ENCODE results near the gene SLC51B. TPM values are rescaled to one million over a fixed set of nuclear protein-coding genes. Genes with fewer than 3 reads are reported as not detected.

The SLC51B gene
- total RNA-seq, 4 donors from 2014 or later = not detected

DNA sequence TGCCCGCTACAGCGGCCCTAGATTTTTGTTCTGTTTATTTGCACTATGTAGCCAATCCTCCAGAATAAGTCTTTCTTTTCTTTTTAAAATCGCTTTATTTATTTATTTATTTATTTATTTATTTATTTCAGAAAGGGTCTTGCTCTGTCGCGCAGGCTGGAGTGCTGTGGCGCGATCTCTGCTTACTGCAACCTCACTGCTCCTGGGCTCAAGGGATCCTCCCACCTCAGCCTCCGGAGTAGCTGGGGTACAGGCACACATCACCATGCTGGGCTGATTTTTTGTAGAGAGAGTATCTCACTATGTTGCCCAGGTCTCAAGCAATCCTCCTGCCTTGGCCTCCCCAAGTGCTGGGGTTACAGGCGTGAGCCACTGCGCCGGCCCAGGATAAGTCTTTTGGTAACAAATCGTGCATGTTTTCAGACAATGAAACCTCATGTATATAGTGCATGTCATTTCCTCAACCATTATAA, 15.4 kb upstream of the SLC51B start:
- H3K27ac ChIP-seq = peak overlapping the region; percentile 71 to 92 (median 88)
- in situ Hi-C loops (cut with MboI; ENCODE audit: low sequenced_read_pairs in 4 of 4) (loop anchor here (10.0 to 25.0 kb wide), 4 partner anchors 55 to 258 kb away; partner anchors contain the start of genes PARP16 (in 3 of the 4) and RNU5A-1 (in 3 of the 4)), intact Hi-C loops (cut with DNase I; ENCODE audit: low total_unique reads) (loop anchor here (2.0 kb wide), 1 partner anchor 41 kb away; the partner anchor contains the start of gene SPG21)
- H3K4me1 ChIP-seq = peaks cover 16 to 19% of the 10 kb centered on the region in 2 donors
- DNase-seq = no peak
- H3K36me3 ChIP-seq = peaks cover 0 to 14% of the 10 kb centered on the region in 2 donors
- TF ChIP-seq, protein P1, sequence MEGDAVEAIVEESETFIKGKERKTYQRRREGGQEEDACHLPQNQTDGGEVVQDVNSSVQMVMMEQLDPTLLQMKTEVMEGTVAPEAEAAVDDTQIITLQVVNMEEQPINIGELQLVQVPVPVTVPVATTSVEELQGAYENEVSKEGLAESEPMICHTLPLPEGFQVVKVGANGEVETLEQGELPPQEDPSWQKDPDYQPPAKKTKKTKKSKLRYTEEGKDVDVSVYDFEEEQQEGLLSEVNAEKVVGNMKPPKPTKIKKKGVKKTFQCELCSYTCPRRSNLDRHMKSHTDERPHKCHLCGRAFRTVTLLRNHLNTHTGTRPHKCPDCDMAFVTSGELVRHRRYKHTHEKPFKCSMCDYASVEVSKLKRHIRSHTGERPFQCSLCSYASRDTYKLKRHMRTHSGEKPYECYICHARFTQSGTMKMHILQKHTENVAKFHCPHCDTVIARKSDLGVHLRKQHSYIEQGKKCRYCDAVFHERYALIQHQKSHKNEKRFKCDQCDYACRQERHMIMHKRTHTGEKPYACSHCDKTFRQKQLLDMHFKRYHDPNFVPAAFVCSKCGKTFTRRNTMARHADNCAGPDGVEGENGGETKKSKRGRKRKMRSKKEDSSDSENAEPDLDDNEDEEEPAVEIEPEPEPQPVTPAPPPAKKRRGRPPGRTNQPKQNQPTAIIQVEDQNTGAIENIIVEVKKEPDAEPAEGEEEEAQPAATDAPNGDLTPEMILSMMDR (IDR thresholded peaks at IDR 0.05 in 4 of 5, conservative IDR thresholded peaks at IDR 0.05 in 1 of 5) = no peak
- ATAC-seq = no peak
- H3K4me3 ChIP-seq = peak overlapping the region; percentile 79 to 95 (median 88)
- no peaks in the 10 kb centered on the region for H3K27me3 ChIP-seq
- no peaks in the 10 kb centered on the region for H3K9me3 ChIP-seq

DNA sequence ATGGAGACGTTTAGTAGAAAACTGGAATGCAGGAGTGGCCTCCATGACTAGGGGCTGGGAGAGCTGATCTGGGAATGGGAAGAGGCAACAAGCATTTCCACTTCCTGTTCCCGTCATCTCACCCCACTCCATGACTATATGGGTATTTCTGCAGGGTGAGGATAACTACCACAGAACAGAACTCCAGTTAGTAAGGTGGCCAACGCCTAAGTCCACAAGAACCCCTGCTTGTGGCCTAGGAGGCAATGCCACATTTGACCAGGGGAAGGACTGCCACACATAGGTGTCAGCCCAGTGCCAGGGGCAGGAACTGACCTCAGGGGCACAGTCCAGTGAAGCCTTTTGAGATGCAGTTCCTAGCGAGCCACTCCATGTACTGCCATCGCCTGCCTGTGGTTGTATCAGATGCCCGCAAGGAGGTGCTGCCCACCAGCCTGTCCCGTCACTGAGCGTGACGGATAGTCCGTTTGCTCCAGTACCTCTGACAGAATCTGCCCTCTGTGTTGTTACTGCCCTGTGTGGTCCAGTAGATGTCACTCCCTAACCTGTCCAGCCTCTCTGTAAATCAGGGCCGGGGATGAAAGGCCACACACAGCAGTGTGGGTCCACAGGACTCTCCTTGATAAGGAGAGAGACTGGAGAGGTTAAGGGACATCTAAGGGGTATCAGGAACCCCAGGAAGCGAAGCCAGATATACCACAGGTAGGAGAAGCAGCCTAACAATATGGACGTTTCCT, 12.2 kb upstream of the SLC51B start:
- DNase-seq (peak in 1 of 2 donors; percentile 51), ATAC-seq (peak in 1 of 2 donors; percentile 47)
- intact Hi-C loops (cut with DNase I; ENCODE audit: low total_unique reads) (no loop called here), in situ Hi-C loops (cut with MboI; ENCODE audit: low sequenced_read_pairs in 4 of 4) (loop anchor here (10.0 to 25.0 kb wide), 4 partner anchors 52 to 254 kb away; partner anchors contain the start of genes PARP16 (in 3 of the 4) and RNU5A-1 (in 3 of the 4))
- Histone ChIP-seq H3K4me3 (no peak overlapping the region), H3K4me1 (peaks cover 11 to 12% of the 10 kb centered on the region in 2 donors), H3K36me3 (no peaks in the 10 kb centered on the region), H3K27ac (no peak overlapping the region), H3K9me3 (no peaks in the 10 kb centered on the region), H3K27me3 (no peaks in the 10 kb centered on the region)
- TF ChIP-seq, protein P1 (IDR thresholded peaks at IDR 0.05 in 4 of 5, conservative IDR thresholded peaks at IDR 0.05 in 1 of 5) = peak in 4 of 5 experiments; percentile 14 to 57 (median 25)
- TF ChIP-seq POLR2A (IDR thresholded peaks at IDR 0.05) = no peak

GRCh38 chr15:65033659-65034269, 11.4 kb upstream of the SLC51B start:
- Histone ChIP-seq H3K27me3 (no peaks in the 10 kb centered on the region), H3K4me1 (peaks cover 3 to 4% of the 10 kb centered on the region in 2 donors), H3K9me3 (no peaks in the 10 kb centered on the region), H3K27ac (no peak overlapping the region), H3K4me3 (no peak overlapping the region), H3K36me3 (no peaks in the 10 kb centered on the region)
- intact Hi-C loops (cut with DNase I; ENCODE audit: low total_unique reads) = no loop called here
- no peak for TF ChIP-seq POLR2A (IDR thresholded peaks at IDR 0.05)
- TF ChIP-seq, protein P1 (IDR thresholded peaks at IDR 0.05 in 4 of 5, conservative IDR thresholded peaks at IDR 0.05 in 1 of 5) = peak in 2 of 5 experiments; percentile 20 to 36
- no peak for ATAC-seq
- in situ Hi-C loops (cut with MboI; ENCODE audit: low sequenced_read_pairs in 4 of 4) = loop anchor here (10.0 to 25.0 kb wide), 4 partner anchors 51 to 254 kb away; partner anchors contain the start of genes PARP16 (in 3 of the 4) and RNU5A-1 (in 3 of the 4)
- DNase-seq = no peak

DNA sequence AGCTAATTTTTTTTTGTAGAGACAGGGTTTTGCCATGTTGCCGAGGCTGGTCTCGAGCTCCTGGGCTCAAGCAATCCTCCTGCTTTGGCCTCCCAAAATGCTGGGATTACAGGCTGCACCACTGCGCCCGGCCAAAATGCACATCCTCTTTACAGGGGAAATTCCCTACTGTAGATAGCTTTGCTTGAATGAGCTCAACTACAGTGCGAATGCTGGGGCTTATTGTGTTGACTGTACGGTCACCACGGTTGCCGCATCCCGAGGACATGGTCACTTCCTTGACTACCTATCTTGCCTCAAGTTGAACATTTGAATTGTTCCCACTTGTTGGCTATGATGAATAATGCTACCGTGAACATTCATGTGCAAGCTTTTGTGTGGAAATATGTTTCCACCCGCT, 10.5 kb upstream of the SLC51B start:
- TF ChIP-seq, protein P1 (IDR thresholded peaks at IDR 0.05 in 4 of 5, conservative IDR thresholded peaks at IDR 0.05 in 1 of 5) = no peak
- no peak for TF ChIP-seq POLR2A (IDR thresholded peaks at IDR 0.05)
- Histone ChIP-seq H3K36me3 (no peaks in the 10 kb centered on the region), H3K4me3 (no peak overlapping the region), H3K9me3 (no peaks in the 10 kb centered on the region), H3K27me3 (no peaks in the 10 kb centered on the region), H3K4me1 (peaks cover 0 to 3% of the 10 kb centered on the region in 2 donors), H3K27ac (no peak overlapping the region)
- DNase-seq (no peak), ATAC-seq (no peak)
- intact Hi-C loops (cut with DNase I; ENCODE audit: low total_unique reads) = no loop called here
- in situ Hi-C loops (cut with MboI; ENCODE audit: low sequenced_read_pairs in 4 of 4) = loop anchor here (10.0 to 25.0 kb wide), 4 partner anchors 50 to 253 kb away; partner anchors contain the start of genes PARP16 (in 3 of the 4) and RNU5A-1 (in 3 of the 4)
